ENCODE measurements around the gene UBXN6. TPM values are rescaled to one million over a fixed set of nuclear protein-coding genes. Genes with fewer than 3 reads are reported as not detected.

UBXN6 gene, protein sequence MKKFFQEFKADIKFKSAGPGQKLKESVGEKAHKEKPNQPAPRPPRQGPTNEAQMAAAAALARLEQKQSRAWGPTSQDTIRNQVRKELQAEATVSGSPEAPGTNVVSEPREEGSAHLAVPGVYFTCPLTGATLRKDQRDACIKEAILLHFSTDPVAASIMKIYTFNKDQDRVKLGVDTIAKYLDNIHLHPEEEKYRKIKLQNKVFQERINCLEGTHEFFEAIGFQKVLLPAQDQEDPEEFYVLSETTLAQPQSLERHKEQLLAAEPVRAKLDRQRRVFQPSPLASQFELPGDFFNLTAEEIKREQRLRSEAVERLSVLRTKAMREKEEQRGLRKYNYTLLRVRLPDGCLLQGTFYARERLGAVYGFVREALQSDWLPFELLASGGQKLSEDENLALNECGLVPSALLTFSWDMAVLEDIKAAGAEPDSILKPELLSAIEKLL
- 81.5 and 101 TPM in 2 replicates for total RNA-seq

GRCh38 chr19:4457654-4458395 lies at the start of gene UBXN6:
UBXN6 (minus strand) TSS chr19:4457794; CDS start chr19:4457697, 97 bp downstream.

DNA sequence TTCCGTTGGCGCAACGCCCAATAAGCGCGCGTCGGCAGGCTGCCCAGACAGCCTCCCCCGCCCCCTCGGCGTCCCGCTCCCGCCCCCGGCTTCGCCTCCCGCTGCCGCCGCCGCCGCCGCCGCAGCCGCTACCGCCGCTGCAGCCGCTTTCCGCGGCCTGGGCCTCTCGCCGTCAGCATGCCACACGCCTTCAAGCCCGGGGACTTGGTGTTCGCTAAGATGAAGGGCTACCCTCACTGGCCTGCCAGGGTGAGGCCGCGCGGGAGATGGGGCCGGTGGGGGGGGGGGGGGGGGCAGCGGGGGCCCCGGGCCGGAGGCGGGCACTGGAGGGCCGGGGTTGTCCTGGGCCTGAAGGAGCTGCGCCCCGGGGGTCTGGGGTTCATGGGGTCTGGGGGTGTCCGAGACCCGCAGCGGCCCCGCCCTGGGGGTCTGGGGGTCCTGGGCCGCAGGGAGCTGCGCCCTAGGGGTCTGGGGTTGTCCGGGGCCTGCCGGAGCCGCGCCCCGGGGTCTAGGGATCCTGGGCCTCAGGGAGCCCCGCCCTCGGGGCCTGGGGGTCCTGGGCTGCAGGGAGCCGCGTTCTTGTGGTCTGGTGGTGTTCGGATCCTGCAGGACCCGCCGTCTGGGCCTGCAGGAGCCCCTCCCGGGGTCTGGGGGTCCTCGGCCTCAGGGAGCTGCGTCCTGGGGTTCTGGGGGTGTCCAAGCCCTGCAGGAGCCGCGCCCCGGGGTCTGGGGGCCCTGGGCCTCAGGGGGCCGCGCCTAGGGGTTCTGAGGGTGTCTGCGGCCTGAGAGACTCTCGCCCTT lies 14.8 kb upstream of the UBXN6 start, which contains the start of gene HDGFL2:
Gene HDGFL2, plus strand, starts transcription at position 124 of the 801 bp plus-strand sequence. Its CDS starts 54 bp downstream, at position 178.

GRCh38 chr19:4402171-4403004 lies 55.2 kb downstream of the UBXN6 start, which contains the start of gene CHAF1A:
CHAF1A (plus strand) TSS chr19:4402640; CDS start chr19:4402763, 123 bp downstream.

DNA sequence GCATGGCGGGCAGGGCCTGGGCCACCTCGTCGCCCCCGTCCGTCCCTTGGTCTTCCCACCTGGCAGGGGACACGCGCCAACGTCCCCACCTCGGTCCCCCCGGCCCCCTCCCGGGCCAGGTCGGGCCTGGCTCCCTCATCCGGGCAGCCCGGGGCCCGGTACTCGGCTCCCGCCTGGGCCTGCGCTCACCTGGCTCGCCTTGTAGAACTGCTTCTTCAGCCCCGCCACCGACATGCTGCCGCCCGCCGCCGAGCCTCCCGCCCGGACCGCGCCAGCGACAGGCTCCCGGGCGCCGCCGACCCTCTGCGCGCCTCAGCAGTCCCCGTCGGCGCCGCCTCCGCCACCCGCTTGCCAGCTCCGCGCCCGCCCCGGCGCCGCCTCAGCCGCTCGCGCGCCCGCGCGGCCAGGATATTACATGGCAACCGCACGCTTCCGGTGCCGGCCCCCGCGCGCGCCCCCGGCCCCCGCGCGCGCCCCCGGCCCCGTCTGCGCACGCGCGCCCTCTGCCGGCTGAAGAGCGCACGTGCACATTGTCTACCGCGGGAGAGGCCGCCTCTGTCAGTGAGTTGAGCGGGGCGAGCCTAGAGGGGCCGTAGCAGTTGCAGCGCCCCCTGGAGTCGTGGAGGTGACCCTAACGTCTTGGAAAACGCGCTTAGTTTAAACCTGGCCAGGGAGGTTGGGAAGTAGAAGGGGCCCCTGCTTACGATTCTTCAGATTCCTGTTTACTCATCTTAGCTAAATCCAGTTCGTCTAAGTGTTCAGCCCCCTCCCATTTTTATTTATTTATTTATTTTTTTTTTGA lies 57.3 kb downstream of the UBXN6 start, which contains the start of gene SH3GL1:
Gene SH3GL1, minus strand, starts transcription at position 413 of the 802 bp plus-strand sequence. Its CDS starts 179 bp downstream, at position 234.

Other genes with a start within 250 kb of the UBXN6 start
- 0.18 and 0.66 TPM in 2 replicates for gene EBI3, start 228.3 kb downstream of the UBXN6 start, total RNA-seq
- gene YJU2, start 210.7 kb downstream of the UBXN6 start, total RNA-seq = 17.4 and 20.4 TPM in 2 replicates
- not detected in 2 replicates for gene SHD, start 178.5 kb downstream of the UBXN6 start, total RNA-seq
- not detected in 2 replicates for gene TMIGD2, start 155.4 kb downstream of the UBXN6 start, total RNA-seq
- gene FSD1, start 153.2 kb downstream of the UBXN6 start, total RNA-seq = 20.6 and 28.9 TPM in 2 replicates
- gene STAP2, start 119.0 kb downstream of the UBXN6 start, total RNA-seq = 7.9 and 17.1 TPM in 2 replicates
- gene MPND, start 114.2 kb downstream of the UBXN6 start, total RNA-seq = 7.7 and 9.6 TPM in 2 replicates
- gene SH3GL1, start 57.2 kb downstream of the UBXN6 start, total RNA-seq = 41.4 and 42.6 TPM in 2 replicates
- 8.6 and 13.9 TPM in 2 replicates for gene CHAF1A, start 55.2 kb downstream of the UBXN6 start, total RNA-seq
- 67.5 and 70.9 TPM in 2 replicates for gene HDGFL2, start 14.5 kb upstream of the UBXN6 start, total RNA-seq
- under 0.01 TPM in 2 replicates for gene PLIN4, start 60.7 kb upstream of the UBXN6 start, total RNA-seq
- under 0.01 and 0.09 TPM in 2 replicates for gene PLIN5, start 77.4 kb upstream of the UBXN6 start, total RNA-seq
- 0.28 and 0.36 TPM in 2 replicates for gene LRG1, start 82.2 kb upstream of the UBXN6 start, total RNA-seq
- 115 and 121 TPM in 2 replicates for gene SEMA6B, start 101.9 kb upstream of the UBXN6 start, total RNA-seq
- gene TNFAIP8L1, start 181.7 kb upstream of the UBXN6 start, total RNA-seq = 27.3 and 33.1 TPM in 2 replicates
- gene MYDGF, start 212.5 kb upstream of the UBXN6 start, total RNA-seq = 204 and 226 TPM in 2 replicates